ENCODE measurements around the gene GPC1. TPM values are rescaled to one million over a fixed set of nuclear protein-coding genes. Genes with fewer than 3 reads are reported as not detected.

The GPC1 gene
- total and polyA plus RNA-seq, 2 donors (not counting 1 experiment from before 2014, with no cell fraction given), result 147 to 218 TPM

DNA sequence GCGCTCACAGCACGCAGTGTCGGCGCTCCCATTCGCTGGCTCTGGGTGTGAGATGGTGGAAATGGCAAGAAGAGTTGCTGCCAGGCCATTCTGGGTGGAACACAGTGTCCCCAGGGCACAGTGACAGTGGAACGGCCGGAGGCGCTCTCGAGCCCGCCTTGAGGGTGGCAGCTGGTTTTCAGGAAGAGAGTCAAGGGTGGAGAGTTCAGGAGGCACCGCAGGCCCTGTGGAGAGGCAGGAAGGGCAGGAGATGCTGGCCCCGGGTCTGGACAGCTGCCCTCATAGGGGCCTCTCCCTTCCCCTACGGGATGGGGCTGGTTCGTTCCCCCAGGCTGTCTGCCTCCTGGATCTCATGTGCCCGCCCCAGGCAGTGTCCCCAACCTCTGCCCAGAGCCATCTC is 12.5 kb downstream of the GPC1 start:
- DNase-seq (ENCODE audit: low read depth in 2 of 2), result no peak
- H3K79me2 ChIP-seq (ENCODE audit: control insufficient read depth, insufficient read depth, low read length), result peaks cover 75% of the 10 kb centered on the region
- H3K4me2 ChIP-seq (ENCODE audit: extremely low read depth, insufficient read depth, low read length), result no peak overlapping the region
- H2AFZ ChIP-seq (ENCODE audit: low read length), result no peak overlapping the region
- peaks cover 13% of the 10 kb centered on the region for H3K36me3 ChIP-seq (ENCODE audit: control insufficient read depth, insufficient read depth, low read length)
- H3K27me3 ChIP-seq (ENCODE audit: control insufficient read depth, insufficient read depth, low read length), result no peaks in the 10 kb centered on the region
- H3K4me3 ChIP-seq (replicated peaks in 1 of 4; ENCODE audit: control extremely low read depth in 1 of 4, insufficient read depth in 1 of 4, low read depth in 3 of 4, low read length in 4 of 4), result no peak overlapping the region
- TF ChIP-seq EZH2 (IDR thresholded peaks at IDR 0.05; ENCODE audit: low read length, missing control alignments), result no peak
- H3K9me3 ChIP-seq (ENCODE audit: control insufficient read depth, insufficient read depth, low read depth, low read length), result no peaks in the 10 kb centered on the region
- H3K9ac ChIP-seq (ENCODE audit: insufficient read depth, low read length), result no peak overlapping the region
- H4K20me1 ChIP-seq (ENCODE audit: control insufficient read depth, extremely low read depth, insufficient read depth, low read length), result peaks cover 3% of the 10 kb centered on the region
- H3K4me1 ChIP-seq (ENCODE audit: control insufficient read depth, extremely low read depth, insufficient read depth, low read length), result peaks cover 13% of the 10 kb centered on the region
- H3K27ac ChIP-seq (ENCODE audit: insufficient read depth, low read length), result no peak overlapping the region

DNA sequence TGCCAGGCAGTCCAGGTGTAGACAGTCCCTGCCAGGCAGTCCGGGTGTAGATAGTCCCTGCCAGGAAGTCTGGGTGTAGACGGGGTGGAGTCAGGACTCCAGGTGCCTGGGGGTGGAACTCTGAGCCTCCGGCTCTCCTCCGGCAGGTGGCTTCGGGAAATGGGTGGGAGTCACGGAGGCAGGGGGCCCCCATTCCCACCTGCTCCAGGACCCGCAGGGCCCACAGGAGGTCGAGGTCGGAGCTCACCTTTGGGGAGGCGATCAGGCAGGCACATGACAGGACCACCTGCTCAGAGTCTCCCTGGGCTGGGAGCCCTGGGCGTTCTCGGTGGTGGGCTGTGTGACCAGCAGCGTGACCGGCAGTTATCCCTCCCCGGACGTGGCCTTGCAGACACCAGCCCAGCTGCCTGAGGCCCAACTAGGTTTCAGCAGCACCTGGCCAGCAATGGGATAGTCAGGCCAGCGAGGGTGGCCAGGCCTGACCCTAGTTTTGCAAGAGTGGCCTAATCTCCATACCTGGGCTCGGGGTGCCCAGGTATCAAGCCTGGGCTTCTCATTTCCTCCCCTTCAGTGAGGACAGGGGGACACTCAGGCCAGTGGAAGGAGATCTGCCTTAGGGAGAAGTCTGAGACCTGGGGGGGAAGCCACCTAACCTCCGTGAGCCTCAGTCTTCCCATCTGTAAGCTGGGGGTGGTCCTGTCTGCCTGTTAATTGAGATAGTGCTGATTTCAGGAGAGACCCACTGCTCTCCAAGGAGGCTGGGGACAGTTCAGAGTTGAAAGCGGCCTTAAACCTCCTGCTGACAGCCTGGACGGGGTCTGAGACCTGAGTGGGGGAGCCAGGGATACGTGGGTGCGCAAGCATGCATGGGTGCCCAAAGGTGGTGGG is 13.2 kb downstream of the GPC1 start:
- peaks cover 13% of the 10 kb centered on the region for H3K4me1 ChIP-seq (ENCODE audit: control insufficient read depth, extremely low read depth, insufficient read depth, low read length)
- H3K4me2 ChIP-seq (ENCODE audit: extremely low read depth, insufficient read depth, low read length), result no peak overlapping the region
- no peaks in the 10 kb centered on the region for H3K27me3 ChIP-seq (ENCODE audit: control insufficient read depth, insufficient read depth, low read length)
- no peak overlapping the region for H2AFZ ChIP-seq (ENCODE audit: low read length)
- H3K9ac ChIP-seq (ENCODE audit: insufficient read depth, low read length), result no peak overlapping the region
- no peak overlapping the region for H3K4me3 ChIP-seq (replicated peaks in 1 of 4; ENCODE audit: control extremely low read depth in 1 of 4, insufficient read depth in 1 of 4, low read depth in 3 of 4, low read length in 4 of 4)
- no peaks in the 10 kb centered on the region for H3K9me3 ChIP-seq (ENCODE audit: control insufficient read depth, insufficient read depth, low read depth, low read length)
- peaks cover 69% of the 10 kb centered on the region for H3K79me2 ChIP-seq (ENCODE audit: control insufficient read depth, insufficient read depth, low read length)
- H4K20me1 ChIP-seq (ENCODE audit: control insufficient read depth, extremely low read depth, insufficient read depth, low read length), result peaks cover 3% of the 10 kb centered on the region
- TF ChIP-seq, protein P1, sequence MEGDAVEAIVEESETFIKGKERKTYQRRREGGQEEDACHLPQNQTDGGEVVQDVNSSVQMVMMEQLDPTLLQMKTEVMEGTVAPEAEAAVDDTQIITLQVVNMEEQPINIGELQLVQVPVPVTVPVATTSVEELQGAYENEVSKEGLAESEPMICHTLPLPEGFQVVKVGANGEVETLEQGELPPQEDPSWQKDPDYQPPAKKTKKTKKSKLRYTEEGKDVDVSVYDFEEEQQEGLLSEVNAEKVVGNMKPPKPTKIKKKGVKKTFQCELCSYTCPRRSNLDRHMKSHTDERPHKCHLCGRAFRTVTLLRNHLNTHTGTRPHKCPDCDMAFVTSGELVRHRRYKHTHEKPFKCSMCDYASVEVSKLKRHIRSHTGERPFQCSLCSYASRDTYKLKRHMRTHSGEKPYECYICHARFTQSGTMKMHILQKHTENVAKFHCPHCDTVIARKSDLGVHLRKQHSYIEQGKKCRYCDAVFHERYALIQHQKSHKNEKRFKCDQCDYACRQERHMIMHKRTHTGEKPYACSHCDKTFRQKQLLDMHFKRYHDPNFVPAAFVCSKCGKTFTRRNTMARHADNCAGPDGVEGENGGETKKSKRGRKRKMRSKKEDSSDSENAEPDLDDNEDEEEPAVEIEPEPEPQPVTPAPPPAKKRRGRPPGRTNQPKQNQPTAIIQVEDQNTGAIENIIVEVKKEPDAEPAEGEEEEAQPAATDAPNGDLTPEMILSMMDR (conservative IDR thresholded peaks at IDR 0.05 in 1 of 2, IDR thresholded peaks at IDR 0.05 in 1 of 2; ENCODE audit: low read depth in 1 of 2, low read length in 2 of 2), result no peak
- TF ChIP-seq EZH2 (IDR thresholded peaks at IDR 0.05; ENCODE audit: low read length, missing control alignments), result no peak
- no peak overlapping the region for H3K27ac ChIP-seq (ENCODE audit: insufficient read depth, low read length)
- peaks cover 12% of the 10 kb centered on the region for H3K36me3 ChIP-seq (ENCODE audit: control insufficient read depth, insufficient read depth, low read length)
- DNase-seq (ENCODE audit: low read depth in 2 of 2), result no peak

DNA sequence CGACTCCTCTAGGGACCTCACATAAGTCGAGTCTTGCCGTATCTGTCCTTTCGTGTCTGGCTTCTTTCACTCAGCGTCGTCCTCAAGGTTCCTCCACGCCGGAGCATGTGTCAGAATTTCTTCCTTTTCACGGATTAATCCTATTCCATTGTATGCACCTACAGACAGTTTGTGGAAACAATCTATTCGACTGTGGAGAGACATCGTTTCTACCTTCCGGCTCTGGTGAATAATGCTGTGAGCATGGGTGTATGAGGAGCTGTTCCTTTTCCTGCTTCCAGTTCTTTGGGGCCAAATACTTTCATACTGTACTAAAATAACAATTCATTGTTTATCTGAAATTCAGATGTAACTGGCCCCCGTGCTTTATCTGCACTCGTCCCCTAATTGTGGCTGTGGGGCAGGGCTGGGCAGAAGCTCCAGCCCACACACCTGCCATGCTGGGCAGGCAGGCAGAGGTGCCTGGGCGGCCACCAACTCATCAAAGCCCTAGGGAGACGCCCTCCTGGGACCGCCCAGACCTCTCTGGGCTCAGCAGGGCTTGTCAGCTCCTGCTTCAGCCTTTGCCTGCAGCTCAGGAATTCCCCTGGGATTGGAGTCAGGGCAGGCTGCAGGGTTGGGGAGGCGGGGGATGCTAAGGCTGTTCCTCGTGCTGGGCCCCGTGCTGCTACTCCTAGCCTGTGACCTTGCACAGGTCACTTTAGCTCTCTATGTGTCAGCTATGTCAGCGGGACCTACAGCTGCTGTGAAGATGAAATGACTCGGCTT is 14.5 kb downstream of the GPC1 start:
- Histone ChIP-seq H3K4me3 (replicated peaks in 1 of 4; ENCODE audit: control extremely low read depth in 1 of 4, insufficient read depth in 1 of 4, low read depth in 3 of 4, low read length in 4 of 4) (no peak overlapping the region), H3K9ac (ENCODE audit: insufficient read depth, low read length) (no peak overlapping the region), H3K4me1 (ENCODE audit: control insufficient read depth, extremely low read depth, insufficient read depth, low read length) (peaks cover 11% of the 10 kb centered on the region), H4K20me1 (ENCODE audit: control insufficient read depth, extremely low read depth, insufficient read depth, low read length) (peaks cover 3% of the 10 kb centered on the region), H3K27ac (ENCODE audit: insufficient read depth, low read length) (no peak overlapping the region), H3K79me2 (ENCODE audit: control insufficient read depth, insufficient read depth, low read length) (peaks cover 65% of the 10 kb centered on the region), H3K4me2 (ENCODE audit: extremely low read depth, insufficient read depth, low read length) (no peak overlapping the region), H3K9me3 (ENCODE audit: control insufficient read depth, insufficient read depth, low read depth, low read length) (no peaks in the 10 kb centered on the region), H3K27me3 (ENCODE audit: control insufficient read depth, insufficient read depth, low read length) (no peaks in the 10 kb centered on the region), H2AFZ (ENCODE audit: low read length) (no peak overlapping the region), H3K36me3 (ENCODE audit: control insufficient read depth, insufficient read depth, low read length) (peaks cover 4% of the 10 kb centered on the region)
- DNase-seq (ENCODE audit: low read depth in 2 of 2), result no peak
- no peak for TF ChIP-seq EZH2 (IDR thresholded peaks at IDR 0.05; ENCODE audit: low read length, missing control alignments)
- TF ChIP-seq, protein P1 (conservative IDR thresholded peaks at IDR 0.05 in 1 of 2, IDR thresholded peaks at IDR 0.05 in 1 of 2; ENCODE audit: low read depth in 1 of 2, low read length in 2 of 2), result no peak

Data from fibroblast of lung (primary cell).